GM23248 (cell line): ENCODE data around the gene OR5J2.

Source experiments
- EZH2 ChIP-seq: fragments of 200-600 bp; sonication (generic); IDR thresholded peaks from 2 replicates; pipeline ENCODE4 v1.6.1; 2018; ENCODE audit warnings: antibody characterized with exemption, mild to moderate bottlenecking; ENCODE audit not compliant: insufficient read depth, poor library complexity, severe bottlenecking
- EZH2phosphoT487 ChIP-seq: fragments of 200-600 bp; sonication (generic); IDR thresholded peaks from 2 replicates; pipeline ENCODE4 v1.6.1; 2018; ENCODE audit warnings: antibody characterized with exemption, moderate library complexity, mild to moderate bottlenecking, low read depth; ENCODE audit not compliant: insufficient read depth

GRCh38 chr11:56176318-56176717, at the start of gene OR5J2:
- no peak for TF ChIP-seq EZH2
- TF ChIP-seq EZH2phosphoT487 = no peak
